T-helper 2 cell treated with Interferon-gamma antibody and Interleukin-4, amounts not matched to agents 100 ng/mL and 5 ng/mL, for 36 hours (primary cell): Measurements from ENCODE around the gene PCDHGB1. TPM values are rescaled to one million over a fixed set of nuclear protein-coding genes. Genes with fewer than 3 reads are reported as not detected.
"Not testable (repeated sequence)": the region's sequence is repeated elsewhere in the genome, so short reads cannot be mapped to it uniquely, and the experiment has no call there.

Experiments used
- intact Hi-C: fragments of 100-400 bp; cut with micrococcal nuclease; formaldehyde crosslinking; loops from one replicate; pipeline ENCODE4 v1.15.1; 2023
- total RNA-seq: library from RNA; stranded (reverse); gene quantifications from 2 replicates; pipeline ENCODE4 v1.2.3, GENCODE V29; 2022

The PCDHGB1 gene
- total RNA-seq, 1 donor from 2014 or later: 0.20 TPM

DNA sequence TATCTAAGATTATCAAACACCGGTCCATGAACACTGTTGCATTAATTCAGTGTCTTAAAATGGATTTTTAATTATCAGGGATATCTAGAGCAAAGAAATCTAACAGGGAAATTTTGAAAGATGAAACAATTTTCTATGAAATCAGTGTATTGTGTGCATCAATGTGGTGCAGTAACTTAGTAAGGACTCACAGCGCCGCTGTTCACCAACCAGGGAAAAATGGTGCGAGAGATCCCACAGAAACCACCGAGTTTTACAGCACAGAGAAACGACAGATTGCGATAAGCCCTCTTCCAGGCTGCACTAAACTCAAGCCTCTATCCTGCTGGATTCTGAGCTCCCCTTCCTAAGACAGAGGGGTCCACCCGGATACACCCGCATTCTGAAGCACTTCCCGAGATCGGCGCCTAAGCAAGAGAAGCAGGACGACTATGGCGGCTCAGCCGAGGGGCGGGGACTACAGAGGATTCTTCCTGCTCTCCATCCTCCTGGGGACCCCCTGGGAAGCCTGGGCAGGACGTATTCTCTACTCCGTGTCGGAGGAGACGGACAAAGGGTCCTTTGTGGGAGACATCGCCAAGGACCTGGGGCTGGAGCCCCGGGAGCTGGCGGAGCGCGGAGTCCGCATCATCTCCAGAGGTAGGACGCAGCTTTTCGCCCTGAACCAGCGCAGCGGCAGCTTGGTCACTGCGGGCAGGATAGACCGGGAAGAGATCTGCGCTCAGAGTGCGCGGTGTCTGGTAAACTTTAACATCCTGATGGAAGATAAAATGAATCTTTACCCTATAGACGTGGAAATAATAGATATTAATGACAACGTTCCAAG is 32.8 kb downstream of the PCDHGB1 start, which contains the start of gene PCDHGA7:
TSS of gene PCDHGA7 (plus strand) at position 274 of the 826 bp plus-strand sequence. CDS start at position 432, 158 bp downstream.
- intact Hi-C loops: no loop called here

DNA sequence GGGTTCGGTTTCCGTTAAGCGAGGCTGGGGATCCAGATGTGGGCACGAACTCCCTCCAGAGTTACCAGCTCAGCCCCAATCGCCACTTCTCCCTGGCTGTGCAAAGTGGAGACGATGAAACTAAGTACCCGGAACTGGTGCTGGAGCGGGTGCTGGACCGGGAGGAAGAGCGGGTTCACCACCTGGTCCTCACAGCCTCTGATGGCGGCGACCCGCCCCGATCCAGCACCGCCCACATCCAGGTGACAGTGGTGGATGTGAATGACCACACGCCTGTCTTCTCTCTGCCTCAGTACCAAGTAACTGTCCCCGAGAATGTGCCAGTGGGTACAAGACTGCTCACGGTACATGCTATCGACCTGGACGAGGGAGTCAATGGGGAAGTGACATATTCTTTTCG is 33.4 kb downstream of the PCDHGB1 start:
- intact Hi-C loops: no loop called here

DNA sequence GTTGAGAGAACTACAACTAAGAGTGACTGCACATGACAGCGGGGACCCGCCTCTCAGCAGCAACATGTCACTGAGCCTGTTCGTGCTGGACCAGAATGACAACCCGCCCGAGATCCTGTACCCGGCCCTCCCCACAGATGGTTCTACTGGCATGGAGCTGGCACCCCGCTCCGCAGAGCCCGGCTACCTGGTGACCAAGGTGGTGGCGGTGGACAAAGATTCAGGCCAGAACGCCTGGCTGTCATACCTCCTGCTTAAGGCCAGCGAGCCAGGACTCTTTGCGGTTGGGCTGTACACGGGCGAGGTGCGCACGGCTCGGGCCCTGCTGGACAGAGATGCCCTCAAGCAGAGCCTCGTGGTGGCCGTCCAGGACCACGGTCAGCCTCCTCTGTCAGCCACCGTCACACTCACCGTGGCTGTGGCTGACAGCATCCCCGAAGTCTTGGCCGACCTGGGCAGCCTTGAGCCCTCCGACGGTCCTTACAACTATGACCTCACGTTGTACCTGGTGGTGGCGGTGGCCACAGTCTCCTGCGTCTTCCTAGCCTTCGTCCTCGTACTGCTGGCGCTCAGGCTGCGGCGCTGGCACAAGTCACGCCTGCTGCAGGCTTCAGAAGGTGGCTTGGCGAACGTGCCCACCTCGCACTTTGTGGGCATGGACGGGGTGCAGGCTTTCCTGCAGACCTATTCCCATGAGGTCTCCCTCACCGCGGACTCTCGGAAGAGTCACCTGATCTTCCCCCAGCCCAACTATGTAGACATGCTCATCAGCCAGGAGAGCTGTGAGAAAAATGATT is 34.8 kb downstream of the PCDHGB1 start:
- intact Hi-C loops: no loop called here

DNA sequence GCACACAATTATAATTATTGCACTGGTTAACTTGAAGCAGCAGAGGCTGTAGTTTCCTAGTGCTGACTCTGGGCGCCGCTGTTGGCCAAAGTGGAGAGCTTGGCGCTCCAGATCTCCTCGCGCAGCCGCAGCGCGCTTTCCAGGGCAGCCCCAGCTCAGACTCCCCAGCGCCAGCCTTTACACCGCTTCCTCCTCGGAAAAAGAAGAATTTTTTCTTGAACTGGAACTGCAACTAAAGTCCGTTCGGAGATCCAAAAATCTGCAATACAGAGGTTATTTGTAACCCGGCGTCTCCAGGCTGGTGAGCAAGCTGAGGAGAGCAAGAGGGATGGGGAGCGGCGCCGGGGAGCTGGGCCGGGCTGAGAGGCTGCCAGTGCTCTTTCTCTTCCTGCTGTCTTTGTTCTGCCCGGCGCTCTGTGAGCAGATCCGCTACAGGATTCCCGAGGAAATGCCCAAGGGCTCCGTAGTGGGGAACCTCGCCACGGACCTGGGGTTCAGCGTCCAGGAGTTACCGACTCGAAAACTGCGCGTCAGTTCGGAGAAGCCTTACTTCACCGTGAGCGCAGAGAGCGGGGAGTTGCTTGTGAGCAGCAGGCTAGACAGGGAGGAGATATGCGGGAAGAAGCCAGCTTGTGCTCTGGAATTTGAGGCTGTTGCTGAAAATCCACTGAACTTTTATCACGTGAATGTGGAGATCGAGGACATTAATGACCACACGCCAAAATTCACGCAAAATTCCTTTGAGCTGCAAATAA is 37.8 kb downstream of the PCDHGB1 start, which contains the start of gene PCDHGB4:
TSS of gene PCDHGB4 (plus strand) at position 142 of the 755 bp plus-strand sequence. CDS start at position 329, 187 bp downstream.
- intact Hi-C loops: not testable (repeated sequence)

DNA sequence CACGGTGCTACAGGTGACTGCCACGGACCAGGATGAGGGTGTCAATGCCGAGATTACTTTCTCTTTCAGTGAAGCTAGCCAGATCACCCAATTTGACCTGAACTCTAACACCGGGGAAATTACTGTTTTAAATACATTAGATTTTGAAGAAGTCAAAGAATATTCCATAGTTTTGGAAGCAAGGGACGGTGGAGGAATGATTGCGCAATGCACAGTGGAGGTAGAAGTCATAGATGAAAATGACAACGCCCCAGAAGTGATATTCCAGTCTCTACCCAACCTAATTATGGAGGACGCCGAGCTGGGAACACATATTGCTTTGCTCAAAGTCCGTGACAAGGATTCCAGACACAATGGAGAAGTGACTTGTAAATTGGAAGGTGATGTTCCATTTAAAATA is 38.8 kb downstream of the PCDHGB1 start:
- intact Hi-C loops: no loop called here

DNA sequence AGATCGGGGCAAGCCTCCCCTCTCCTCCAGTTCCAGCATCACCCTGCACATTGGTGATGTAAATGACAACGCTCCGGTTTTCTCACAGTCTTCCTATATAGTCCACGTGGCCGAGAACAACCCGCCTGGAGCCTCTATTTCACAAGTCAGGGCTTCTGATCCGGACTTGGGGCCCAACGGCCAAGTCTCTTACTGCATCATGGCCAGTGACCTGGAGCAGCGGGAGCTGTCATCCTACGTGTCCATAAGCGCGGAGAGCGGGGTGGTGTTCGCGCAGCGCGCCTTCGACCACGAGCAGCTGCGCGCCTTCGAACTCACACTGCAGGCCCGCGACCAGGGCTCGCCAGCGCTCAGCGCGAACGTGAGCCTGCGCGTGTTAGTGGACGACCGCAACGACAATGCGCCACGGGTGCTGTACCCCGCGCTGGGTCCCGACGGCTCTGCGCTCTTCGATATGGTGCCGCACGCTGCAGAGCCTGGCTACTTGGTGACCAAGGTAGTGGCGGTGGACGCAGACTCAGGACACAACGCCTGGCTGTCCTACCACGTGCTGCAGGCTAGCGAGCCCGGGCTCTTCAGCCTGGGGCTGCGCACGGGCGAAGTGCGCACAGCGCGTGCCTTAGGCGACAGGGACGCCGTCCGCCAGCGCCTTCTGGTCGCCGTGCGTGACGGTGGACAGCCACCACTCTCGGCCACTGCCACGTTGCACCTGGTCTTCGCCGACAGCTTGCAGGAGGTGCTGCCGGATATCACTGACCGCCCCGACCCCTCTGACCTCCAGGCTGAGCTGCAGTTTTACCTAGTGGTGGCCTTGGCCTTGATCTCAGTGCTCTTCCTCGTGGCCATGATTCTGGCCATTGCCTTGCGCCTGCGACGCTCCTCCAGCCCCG is 39.5 kb downstream of the PCDHGB1 start:
- intact Hi-C loops: no loop called here

DNA sequence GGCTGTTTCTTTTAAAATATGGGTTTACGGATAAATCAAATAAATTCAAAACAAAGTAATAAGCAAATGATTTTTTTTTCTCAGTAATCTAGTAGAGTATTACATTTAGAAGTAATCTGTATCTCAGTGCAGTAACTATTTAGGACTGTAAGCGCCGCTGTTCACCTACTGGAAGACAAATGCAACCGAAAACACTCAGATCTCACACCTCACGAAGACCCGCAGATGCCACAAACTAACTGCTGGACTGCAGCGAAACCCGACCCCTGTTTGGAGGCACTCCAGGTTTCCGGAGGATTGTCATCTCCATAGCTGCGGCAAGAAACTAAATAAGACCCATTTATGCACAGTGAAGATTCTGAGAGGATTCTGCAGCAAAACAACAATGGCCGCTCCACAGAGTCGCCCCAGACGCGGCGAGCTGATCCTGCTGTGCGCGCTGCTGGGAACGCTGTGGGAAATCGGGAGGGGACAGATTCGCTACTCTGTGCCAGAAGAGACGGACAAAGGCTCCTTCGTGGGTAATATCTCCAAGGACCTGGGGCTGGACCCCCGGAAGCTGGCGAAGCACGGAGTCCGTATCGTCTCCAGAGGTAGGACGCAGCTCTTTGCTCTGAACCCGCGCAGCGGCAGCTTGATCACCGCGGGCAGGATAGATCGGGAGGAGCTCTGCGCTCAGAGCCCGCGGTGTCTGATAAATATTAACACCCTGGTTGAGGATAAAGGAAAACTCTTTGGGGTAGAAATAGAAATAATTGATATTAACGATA is 42.7 kb downstream of the PCDHGB1 start, which contains the start of gene PCDHGA8:
TSS of gene PCDHGA8 (plus strand) at position 205 of the 770 bp plus-strand sequence. CDS start at position 386, 181 bp downstream.
- intact Hi-C loops: no loop called here

DNA sequence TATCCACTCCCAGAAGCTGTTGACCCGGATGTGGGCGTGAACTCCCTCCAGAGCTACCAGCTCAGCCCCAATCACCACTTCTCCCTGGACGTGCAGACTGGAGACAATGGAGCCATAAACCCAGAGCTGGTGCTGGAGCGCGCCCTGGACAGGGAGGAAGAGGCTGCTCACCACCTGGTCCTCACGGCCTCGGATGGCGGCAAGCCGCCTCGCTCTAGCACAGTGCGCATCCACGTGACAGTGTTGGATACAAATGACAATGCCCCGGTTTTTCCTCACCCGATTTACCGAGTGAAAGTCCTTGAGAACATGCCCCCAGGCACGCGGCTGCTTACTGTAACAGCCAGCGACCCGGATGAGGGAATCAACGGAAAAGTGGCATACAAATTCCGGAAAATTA is 43.4 kb downstream of the PCDHGB1 start:
- intact Hi-C loops: no loop called here

DNA sequence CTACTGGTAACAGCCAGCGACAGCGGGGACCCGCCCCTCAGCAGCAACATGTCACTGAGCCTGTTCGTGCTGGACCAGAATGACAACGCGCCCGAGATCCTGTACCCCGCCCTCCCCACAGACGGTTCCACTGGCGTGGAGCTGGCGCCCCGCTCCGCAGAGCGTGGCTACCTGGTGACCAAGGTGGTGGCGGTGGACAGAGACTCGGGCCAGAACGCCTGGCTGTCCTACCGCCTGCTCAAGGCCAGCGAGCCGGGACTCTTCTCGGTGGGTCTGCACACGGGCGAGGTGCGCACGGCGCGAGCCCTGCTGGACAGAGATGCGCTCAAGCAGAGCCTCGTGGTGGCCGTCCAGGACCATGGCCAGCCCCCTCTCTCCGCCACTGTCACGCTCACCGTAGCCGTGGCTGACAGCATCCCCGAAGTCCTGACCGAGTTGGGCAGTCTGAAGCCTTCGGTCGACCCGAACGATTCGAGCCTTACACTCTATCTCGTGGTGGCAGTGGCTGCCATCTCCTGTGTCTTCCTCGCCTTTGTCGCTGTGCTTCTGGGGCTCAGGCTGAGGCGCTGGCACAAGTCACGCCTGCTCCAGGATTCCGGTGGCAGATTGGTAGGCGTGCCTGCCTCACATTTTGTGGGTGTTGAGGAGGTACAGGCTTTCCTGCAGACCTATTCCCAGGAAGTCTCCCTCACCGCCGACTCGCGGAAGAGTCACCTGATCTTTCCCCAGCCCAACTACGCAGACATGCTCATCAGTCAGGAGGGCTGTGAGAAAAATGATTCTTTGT is 44.7 kb downstream of the PCDHGB1 start:
- intact Hi-C loops: not testable (repeated sequence)

DNA sequence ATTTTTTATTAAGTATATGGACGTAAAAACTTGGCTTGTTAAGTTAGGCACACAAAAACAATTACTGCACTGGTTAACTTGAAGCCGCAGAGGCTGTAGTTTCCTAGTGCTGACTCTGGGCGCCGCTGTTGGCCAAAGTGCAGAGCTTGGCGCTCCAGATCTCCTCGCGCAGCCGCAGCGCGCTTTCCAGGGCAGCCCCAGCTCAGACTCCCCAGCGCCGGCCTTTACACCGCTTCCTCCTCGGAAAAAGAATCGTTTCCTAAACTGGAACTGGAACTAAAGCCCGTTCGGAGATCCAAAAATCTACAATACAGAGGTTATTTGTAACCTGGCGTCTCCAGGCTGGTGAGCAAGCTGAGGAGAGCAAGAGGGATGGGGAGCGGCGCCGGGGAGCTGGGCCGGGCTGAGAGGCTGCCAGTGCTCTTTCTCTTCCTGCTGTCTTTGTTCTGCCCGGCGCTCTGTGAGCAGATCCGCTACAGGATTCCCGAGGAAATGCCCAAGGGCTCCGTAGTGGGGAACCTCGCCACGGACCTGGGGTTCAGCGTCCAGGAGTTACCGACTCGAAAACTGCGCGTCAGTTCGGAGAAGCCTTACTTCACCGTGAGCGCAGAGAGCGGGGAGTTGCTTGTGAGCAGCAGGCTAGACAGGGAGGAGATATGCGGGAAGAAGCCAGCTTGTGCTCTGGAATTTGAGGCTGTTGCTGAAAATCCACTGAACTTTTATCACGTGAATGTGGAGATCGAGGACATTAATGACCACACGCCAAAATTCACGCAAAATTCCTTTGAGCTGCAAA is 48.1 kb downstream of the PCDHGB1 start, which contains the start of gene PCDHGB5:
TSS of gene PCDHGB5 (plus strand) at position 192 of the 796 bp plus-strand sequence. CDS start at position 373, 181 bp downstream.
- intact Hi-C loops: not testable (repeated sequence)

DNA sequence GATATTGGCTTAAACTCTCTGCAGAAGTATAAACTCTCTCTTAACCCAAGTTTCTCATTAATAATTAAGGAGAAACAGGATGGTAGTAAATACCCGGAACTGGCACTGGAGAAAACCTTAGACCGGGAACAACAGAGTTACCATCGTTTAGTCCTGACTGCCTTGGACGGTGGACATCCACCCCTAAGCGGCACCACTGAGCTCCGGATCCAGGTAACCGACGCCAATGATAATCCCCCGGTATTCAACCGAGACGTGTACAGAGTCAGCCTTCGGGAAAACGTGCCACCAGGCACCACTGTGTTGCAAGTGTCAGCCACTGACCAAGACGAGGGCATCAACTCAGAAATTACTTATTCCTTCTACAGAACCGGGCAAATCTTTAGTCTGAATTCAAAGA is 48.7 kb downstream of the PCDHGB1 start:
- intact Hi-C loops: no loop called here

DNA sequence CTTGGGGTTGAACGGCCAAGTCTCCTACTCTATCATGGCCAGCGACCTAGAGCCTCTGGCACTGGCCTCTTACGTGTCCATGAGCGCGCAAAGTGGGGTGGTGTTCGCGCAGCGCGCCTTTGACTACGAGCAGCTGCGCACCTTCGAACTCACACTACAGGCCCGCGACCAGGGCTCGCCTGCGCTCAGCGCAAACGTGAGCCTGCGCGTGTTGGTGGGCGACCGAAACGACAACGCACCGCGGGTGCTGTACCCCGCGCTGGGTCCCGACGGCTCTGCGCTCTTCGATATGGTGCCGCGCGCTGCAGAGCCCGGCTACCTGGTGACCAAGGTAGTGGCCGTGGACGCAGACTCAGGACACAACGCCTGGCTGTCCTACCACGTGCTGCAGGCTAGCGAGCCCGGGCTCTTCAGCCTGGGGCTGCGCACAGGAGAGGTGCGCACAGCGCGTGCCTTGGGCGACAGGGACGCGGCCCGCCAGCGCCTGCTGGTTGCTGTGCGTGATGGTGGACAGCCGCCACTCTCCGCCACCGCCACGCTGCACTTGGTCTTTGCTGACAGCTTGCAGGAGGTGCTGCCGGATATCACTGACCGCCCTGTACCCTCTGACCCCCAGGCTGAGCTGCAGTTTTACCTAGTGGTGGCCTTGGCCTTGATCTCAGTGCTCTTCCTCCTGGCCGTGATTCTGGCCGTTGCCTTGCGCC is 49.8 kb downstream of the PCDHGB1 start:
- intact Hi-C loops: no loop called here

Other genes starting within 250 kb of the PCDHGB1 start
- gene PCDHB3, start 249.6 kb upstream of the PCDHGB1 start, total RNA-seq: not detected in 2 replicates
- gene PCDHB4, start 228.3 kb upstream of the PCDHGB1 start, total RNA-seq: not detected in 2 replicates
- not detected in 2 replicates for gene PCDHB5, start 214.9 kb upstream of the PCDHGB1 start, total RNA-seq
- gene PCDHB6, start 200.0 kb upstream of the PCDHGB1 start, total RNA-seq: not detected in 2 replicates
- not detected in 2 replicates for gene PCDHB7, start 177.5 kb upstream of the PCDHGB1 start, total RNA-seq
- not detected in 2 replicates for gene PCDHB8, start 172.3 kb upstream of the PCDHGB1 start, total RNA-seq
- gene PCDHB16, start 167.7 kb upstream of the PCDHGB1 start, total RNA-seq: not detected in 2 replicates
- not detected in 2 replicates for gene PCDHB9, start 162.9 kb upstream of the PCDHGB1 start, total RNA-seq
- not detected in 2 replicates for gene PCDHB10, start 157.7 kb upstream of the PCDHGB1 start, total RNA-seq
- gene PCDHB11, start 150.5 kb upstream of the PCDHGB1 start, total RNA-seq: not detected in 2 replicates
- not detected in 2 replicates for gene PCDHB12, start 141.4 kb upstream of the PCDHGB1 start, total RNA-seq
- not detected in 2 replicates for gene PCDHB13, start 136.2 kb upstream of the PCDHGB1 start, total RNA-seq
- not detected in 2 replicates for gene PCDHB14, start 126.8 kb upstream of the PCDHGB1 start, total RNA-seq
- gene PCDHB15, start 104.7 kb upstream of the PCDHGB1 start, total RNA-seq: not detected in 2 replicates
- gene SLC25A2, start 46.0 kb upstream of the PCDHGB1 start, total RNA-seq: 0.25 and 0.59 TPM in 2 replicates
- 60.8 and 64.9 TPM in 2 replicates for gene TAF7, start 29.3 kb upstream of the PCDHGB1 start, total RNA-seq
- gene PCDHGA1, start 19.6 kb upstream of the PCDHGB1 start, total RNA-seq: 0.09 TPM in 2 replicates
- gene PCDHGA2, start 11.3 kb upstream of the PCDHGB1 start, total RNA-seq: 0.14 and 0.23 TPM in 2 replicates
- gene PCDHGA3, start 6.3 kb upstream of the PCDHGB1 start, total RNA-seq: 0.23 and 0.34 TPM in 2 replicates
- 0.43 and 0.45 TPM in 2 replicates for gene PCDHGA4, start 4.9 kb downstream of the PCDHGB1 start, total RNA-seq
- gene PCDHGB2, start 9.9 kb downstream of the PCDHGB1 start, total RNA-seq: 0.93 and 1.0 TPM in 2 replicates
- gene PCDHGA5, start 14.1 kb downstream of the PCDHGB1 start, total RNA-seq: 0.41 and 0.55 TPM in 2 replicates
- gene PCDHGB3, start 20.1 kb downstream of the PCDHGB1 start, total RNA-seq: 0.59 and 0.93 TPM in 2 replicates
- 0.57 and 0.70 TPM in 2 replicates for gene PCDHGA6, start 23.8 kb downstream of the PCDHGB1 start, total RNA-seq
- 0.30 TPM in 2 replicates for gene PCDHGA7, start 32.6 kb downstream of the PCDHGB1 start, total RNA-seq
- gene PCDHGB4, start 37.6 kb downstream of the PCDHGB1 start, total RNA-seq: 0.18 and 0.23 TPM in 2 replicates
- 0.18 TPM in 2 replicates for gene PCDHGA8, start 42.5 kb downstream of the PCDHGB1 start, total RNA-seq
- gene PCDHGB5, start 47.8 kb downstream of the PCDHGB1 start, total RNA-seq: 0.55 and 0.61 TPM in 2 replicates
- gene PCDHGA9, start 52.7 kb downstream of the PCDHGB1 start, total RNA-seq: 0.25 and 0.34 TPM in 2 replicates
- gene PCDHGB6, start 57.9 kb downstream of the PCDHGB1 start, total RNA-seq: 0.25 and 0.41 TPM in 2 replicates
- gene PCDHGA10, start 62.9 kb downstream of the PCDHGB1 start, total RNA-seq: 0.34 and 0.41 TPM in 2 replicates
- gene PCDHGB7, start 67.6 kb downstream of the PCDHGB1 start, total RNA-seq: 0.20 and 0.39 TPM in 2 replicates
- gene PCDHGA11, start 71.0 kb downstream of the PCDHGB1 start, total RNA-seq: 0.11 and 0.25 TPM in 2 replicates
- 0.16 and 0.18 TPM in 2 replicates for gene PCDHGA12, start 80.4 kb downstream of the PCDHGB1 start, total RNA-seq
- gene PCDHGC3, start 125.9 kb downstream of the PCDHGB1 start, total RNA-seq: 0.07 and 0.18 TPM in 2 replicates
- 0.05 TPM in 1 of 2 replicates, not detected in the other for gene PCDHGC4, start 134.9 kb downstream of the PCDHGB1 start, total RNA-seq
- gene PCDHGC5, start 139.0 kb downstream of the PCDHGB1 start, total RNA-seq: not detected in 2 replicates